HG03103 (cell line): ENCODE data around the gene FOXN3.

ENCODE experiments used
- ATAC-seq: cut with Tn5 transposase; IDR thresholded peaks from one replicate; pipeline ENCODE4 v1.9.1; 2021; ENCODE audit warnings: low read depth; ENCODE audit not compliant: unreplicated experiment

Gene FOXN3

GRCh38 chr14:89146274-89146673 lies 270.8 kb downstream of the FOXN3 start:
- no peak for ATAC-seq

DNA sequence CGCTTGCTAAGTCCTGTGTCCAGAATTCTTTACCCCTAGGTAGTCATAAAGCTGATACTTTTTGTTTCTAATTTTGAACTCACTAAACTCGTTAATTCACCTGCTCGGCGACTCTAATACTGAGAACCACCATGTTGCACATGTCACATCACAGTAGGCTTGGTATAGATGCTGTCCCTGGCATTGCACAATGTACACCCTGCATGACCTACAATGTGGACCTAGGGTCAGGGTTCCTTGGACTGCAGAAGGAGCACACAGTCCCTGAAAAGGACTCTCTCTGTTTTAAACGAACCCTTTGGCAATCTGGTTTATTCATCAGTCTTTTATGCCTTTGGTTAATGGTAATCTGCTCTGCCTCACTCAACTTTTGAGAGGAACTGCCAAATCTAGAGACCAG lies 272.4 kb downstream of the FOXN3 start:
- no peak for ATAC-seq

DNA sequence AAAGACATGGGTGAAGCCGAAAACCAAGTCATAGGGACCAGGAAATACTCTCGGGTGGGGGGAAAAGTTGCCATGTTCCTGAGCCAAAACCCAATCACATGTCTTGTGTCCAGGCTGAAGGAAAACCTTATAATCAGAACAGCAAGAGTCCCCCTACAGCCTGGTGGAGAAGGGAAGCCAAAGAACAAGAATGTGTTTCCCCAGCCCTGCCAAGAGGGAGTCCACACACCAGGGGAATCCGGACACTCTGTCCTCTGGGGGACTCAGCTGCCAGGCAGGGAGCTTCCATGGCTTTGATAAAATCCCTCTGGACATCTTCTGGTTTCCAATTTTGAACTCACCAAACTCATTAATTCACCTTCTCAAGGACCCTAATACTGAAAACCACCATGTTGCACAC lies 273.0 kb downstream of the FOXN3 start:
- no peak for ATAC-seq

- no peak for ATAC-seq
These were observed 273.4 kb downstream of the FOXN3 start for GRCh38 chr14:89143595-89143994.

DNA sequence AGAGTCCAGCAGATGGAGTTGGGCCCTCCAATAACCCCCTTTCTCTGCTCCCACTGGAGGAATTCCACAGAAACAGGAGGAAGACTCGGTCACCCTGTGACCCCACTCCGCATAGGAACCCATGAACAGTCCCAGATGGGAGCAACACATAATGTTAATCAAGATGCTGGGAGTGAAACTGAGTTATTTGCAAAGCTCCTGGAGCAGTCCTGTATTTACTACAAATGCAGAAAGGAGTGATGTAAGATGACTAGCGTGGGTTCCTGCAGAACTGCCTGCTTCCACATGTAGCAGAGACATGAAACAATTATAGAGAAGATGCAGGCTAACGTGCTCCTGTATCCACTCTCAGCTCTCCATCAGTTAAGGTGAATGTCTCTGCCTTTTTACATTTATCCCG lies 274.7 kb downstream of the FOXN3 start:
- ATAC-seq = no peak

GRCh38 chr14:89141862-89142261 lies 275.2 kb downstream of the FOXN3 start:
- no peak for ATAC-seq

GRCh38 chr14:89140326-89140725 lies 276.7 kb downstream of the FOXN3 start:
- ATAC-seq = no peak

GRCh38 chr14:89139404-89140247 lies 277.4 kb downstream of the FOXN3 start:
- ATAC-seq = no peak

DNA sequence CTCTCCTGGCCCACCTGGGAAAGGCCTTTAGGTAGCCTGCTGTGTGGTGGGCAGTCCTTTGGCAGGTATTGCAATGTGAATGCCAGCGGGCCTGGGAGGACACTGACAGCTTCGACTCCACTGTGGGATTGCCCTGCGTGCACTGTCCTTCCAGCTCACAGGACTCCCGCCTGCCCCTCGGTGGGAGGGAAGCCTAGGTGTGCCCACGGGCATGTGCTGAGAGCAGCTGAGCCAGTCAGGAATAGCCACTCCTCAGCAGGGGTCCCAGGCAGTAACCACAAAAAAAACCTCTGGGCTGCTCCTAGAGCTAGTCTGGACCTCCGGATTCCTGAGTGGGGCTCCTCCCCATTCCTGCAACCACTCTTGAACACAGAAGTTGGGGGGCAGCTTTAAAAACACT lies 278.2 kb downstream of the FOXN3 start:
- no peak for ATAC-seq

- ATAC-seq = no peak
These were observed 279.4 kb downstream of the FOXN3 start for GRCh38 chr14:89137526-89138163.

GRCh38 chr14:89136587-89136986 lies 280.4 kb downstream of the FOXN3 start:
- ATAC-seq = no peak

GRCh38 chr14:89134640-89135039 lies 282.4 kb downstream of the FOXN3 start:
- ATAC-seq = no peak

GRCh38 chr14:89131004-89131750 lies 285.9 kb downstream of the FOXN3 start:
- ATAC-seq = no peak

- ATAC-seq = no peak
These were observed 287.5 kb downstream of the FOXN3 start for GRCh38 chr14:89129570-89129969.

GRCh38 chr14:89128311-89129026 lies 288.6 kb downstream of the FOXN3 start:
- ATAC-seq = no peak

- ATAC-seq = no peak
These were observed 290.6 kb downstream of the FOXN3 start for GRCh38 chr14:89126461-89126860.

- no peak for ATAC-seq
These were observed 291.8 kb downstream of the FOXN3 start for GRCh38 chr14:89125216-89125615.

- no peak for ATAC-seq
These were observed 293.2 kb downstream of the FOXN3 start for GRCh38 chr14:89123851-89124250.

DNA sequence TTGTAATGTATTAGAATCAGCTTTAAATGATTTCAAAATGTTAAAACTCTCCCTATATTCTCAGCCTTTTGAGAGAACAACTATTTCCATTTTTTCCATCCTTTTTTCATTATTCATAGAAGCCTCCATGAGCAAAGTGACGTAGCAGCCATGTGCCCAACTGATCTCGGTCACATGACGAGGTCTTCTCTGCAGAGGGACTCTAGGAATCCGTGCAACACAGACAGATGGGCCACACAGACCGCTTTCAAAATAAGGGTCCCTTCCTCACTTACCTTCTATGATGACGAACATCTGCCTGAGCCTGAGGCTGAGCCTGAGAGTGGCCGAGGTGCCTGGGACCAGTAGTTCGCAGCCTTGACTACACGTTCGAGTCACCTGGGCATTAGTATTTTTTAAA lies 293.8 kb downstream of the FOXN3 start:
- no peak for ATAC-seq

DNA sequence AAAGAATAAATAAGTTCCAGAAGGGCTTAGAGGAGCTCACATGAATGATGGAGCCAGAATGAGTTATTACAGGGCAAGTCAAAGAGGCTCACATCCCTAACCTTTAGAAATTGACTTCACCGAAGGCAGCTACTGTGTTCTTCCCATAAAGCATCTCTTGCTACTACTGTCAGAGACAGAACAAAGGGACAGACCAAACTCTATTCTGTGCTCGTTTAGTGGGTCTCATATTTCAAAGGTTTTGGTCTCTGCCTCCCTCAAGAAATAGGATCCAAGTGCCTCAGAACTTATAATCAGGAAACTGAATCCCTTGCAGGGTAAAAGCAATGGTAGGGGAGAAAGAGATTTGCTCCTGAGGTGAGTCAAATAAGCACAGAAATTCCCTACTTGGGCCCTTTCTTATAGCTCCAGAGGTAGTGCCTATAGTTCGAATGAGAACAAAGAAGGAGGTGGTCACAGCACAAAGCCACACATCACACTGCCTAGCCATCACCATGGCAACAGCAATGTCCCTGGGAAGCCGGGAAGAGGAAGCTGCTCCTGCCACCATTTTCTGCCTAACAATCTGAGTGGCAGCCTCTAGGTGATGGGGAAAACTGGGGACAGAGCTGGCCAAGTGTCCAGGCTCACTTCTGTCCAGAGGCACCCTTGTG lies 294.9 kb downstream of the FOXN3 start:
- no peak for ATAC-seq
